ENCODE results near the gene ARHGAP24. TPM values are rescaled to one million over a fixed set of nuclear protein-coding genes. Genes with fewer than 3 reads are reported as not detected.
"Not testable (repeated sequence)": the region's sequence is repeated elsewhere in the genome, so short reads cannot be mapped to it uniquely, and the experiment has no call there.

Gene ARHGAP24
- total RNA-seq, 2 experiments from 2014 or later: not detected

- Mint-ChIP-seq H3K27ac (no peak overlapping the region), H3K4me3 (no peak overlapping the region), H3K27me3 (no peaks in the 10 kb centered on the region), H3K9me3 (no peaks in the 10 kb centered on the region), H3K4me1 (no peaks in the 10 kb centered on the region), H3K36me3 (ENCODE audit: low read depth) (no peaks in the 10 kb centered on the region)
- DNase-seq: no peak
- POLR2A ChIA-PET: no interaction called here
- CTCF ChIA-PET: no interaction called here
These were observed 544.4 kb downstream of the ARHGAP24 start for GRCh38 chr4:86019362-86019761.

GRCh38 chr4:86019906-86020305, 545.0 kb downstream of the ARHGAP24 start:
- no peaks in the 10 kb centered on the region for H3K27me3 Mint-ChIP-seq
- ChIA-PET POLR2A (no interaction called here), CTCF (no interaction called here)
- no peak for DNase-seq
- no peaks in the 10 kb centered on the region for H3K36me3 Mint-ChIP-seq (ENCODE audit: low read depth)
- no peak overlapping the region for H3K4me3 Mint-ChIP-seq
- no peaks in the 10 kb centered on the region for H3K9me3 Mint-ChIP-seq
- no peak overlapping the region for H3K27ac Mint-ChIP-seq
- H3K4me1 Mint-ChIP-seq: no peaks in the 10 kb centered on the region

- DNase-seq; H3K4me1 Mint-ChIP-seq; H3K27ac Mint-ChIP-seq; H3K4me3 Mint-ChIP-seq; H3K36me3 Mint-ChIP-seq (ENCODE audit: low read depth); CTCF ChIA-PET; POLR2A ChIA-PET; H3K27me3 Mint-ChIP-seq; H3K9me3 Mint-ChIP-seq: not testable (repeated sequence)
These were observed 546.7 kb downstream of the ARHGAP24 start for GRCh38 chr4:86021671-86022070.

GRCh38 chr4:86026720-86027119, 551.8 kb downstream of the ARHGAP24 start:
- POLR2A ChIA-PET: no interaction called here
- Mint-ChIP-seq H3K27ac (no peak overlapping the region), H3K36me3 (ENCODE audit: low read depth) (no peaks in the 10 kb centered on the region), H3K9me3 (no peaks in the 10 kb centered on the region), H3K4me3 (no peak overlapping the region), H3K4me1 (no peaks in the 10 kb centered on the region), H3K27me3 (no peaks in the 10 kb centered on the region)
- CTCF ChIA-PET: no interaction called here
- DNase-seq: no peak

GRCh38 chr4:86031927-86032326, 557.0 kb downstream of the ARHGAP24 start:
- H3K9me3 Mint-ChIP-seq: no peaks in the 10 kb centered on the region
- no peak overlapping the region for H3K27ac Mint-ChIP-seq

GRCh38 chr4:86032476-86033022, 557.6 kb downstream of the ARHGAP24 start:
- CTCF ChIA-PET: no interaction called here
- no peaks in the 10 kb centered on the region for H3K27me3 Mint-ChIP-seq
- no peaks in the 10 kb centered on the region for H3K9me3 Mint-ChIP-seq
- no peak for DNase-seq
- no peaks in the 10 kb centered on the region for H3K4me1 Mint-ChIP-seq
- no peak overlapping the region for H3K27ac Mint-ChIP-seq
- H3K4me3 Mint-ChIP-seq: no peak overlapping the region
- POLR2A ChIA-PET: no interaction called here
- H3K36me3 Mint-ChIP-seq (ENCODE audit: low read depth): no peaks in the 10 kb centered on the region

More at GRCh38 chr4:86031927-86032326, 557.0 kb downstream of the ARHGAP24 start:
- Mint-ChIP-seq H3K4me3 (no peak overlapping the region), H3K36me3 (ENCODE audit: low read depth) (no peaks in the 10 kb centered on the region), H3K4me1 (no peaks in the 10 kb centered on the region), H3K27me3 (no peaks in the 10 kb centered on the region)
- no peak for DNase-seq
- CTCF ChIA-PET: no interaction called here
- POLR2A ChIA-PET: no interaction called here

GRCh38 chr4:86033171-86033570, 558.2 kb downstream of the ARHGAP24 start:
- Mint-ChIP-seq H3K9me3 (no peaks in the 10 kb centered on the region), H3K4me3 (no peak overlapping the region), H3K4me1 (no peaks in the 10 kb centered on the region), H3K27me3 (no peaks in the 10 kb centered on the region), H3K27ac (no peak overlapping the region), H3K36me3 (ENCODE audit: low read depth) (no peaks in the 10 kb centered on the region)
- ChIA-PET CTCF (no interaction called here), POLR2A (no interaction called here)
- DNase-seq: no peak

- Mint-ChIP-seq H3K4me3 (no peak overlapping the region), H3K9me3 (no peaks in the 10 kb centered on the region), H3K4me1 (no peaks in the 10 kb centered on the region), H3K27ac (no peak overlapping the region), H3K36me3 (ENCODE audit: low read depth) (no peaks in the 10 kb centered on the region), H3K27me3 (no peaks in the 10 kb centered on the region)
- DNase-seq: no peak
- CTCF ChIA-PET: no interaction called here
- POLR2A ChIA-PET: no interaction called here
These were observed 559.7 kb downstream of the ARHGAP24 start for GRCh38 chr4:86034616-86035015.

GRCh38 chr4:86035688-86036087, 560.7 kb downstream of the ARHGAP24 start:
- Mint-ChIP-seq H3K36me3 (ENCODE audit: low read depth) (no peaks in the 10 kb centered on the region), H3K27me3 (no peaks in the 10 kb centered on the region), H3K4me3 (no peak overlapping the region), H3K27ac (no peak overlapping the region), H3K9me3 (no peaks in the 10 kb centered on the region), H3K4me1 (no peaks in the 10 kb centered on the region)
- CTCF ChIA-PET: interaction anchor here (1.4 kb wide), 1 partner anchor 9 kb away, joined by 4 read pairs; no protein-coding TSS in a partner anchor
- POLR2A ChIA-PET: no interaction called here
- DNase-seq: no peak

- H3K4me1 Mint-ChIP-seq: no peaks in the 10 kb centered on the region
- H3K36me3 Mint-ChIP-seq (ENCODE audit: low read depth): no peaks in the 10 kb centered on the region
- H3K27ac Mint-ChIP-seq: no peak overlapping the region
- no peak overlapping the region for H3K4me3 Mint-ChIP-seq
- DNase-seq: no peak
- H3K27me3 Mint-ChIP-seq: no peaks in the 10 kb centered on the region
- ChIA-PET POLR2A (interaction anchor here (0.6 kb wide), 1 partner anchor 232 kb away, joined by 6 read pairs; no protein-coding TSS in a partner anchor), CTCF (no interaction called here)
- no peaks in the 10 kb centered on the region for H3K9me3 Mint-ChIP-seq
These were observed 561.8 kb downstream of the ARHGAP24 start for GRCh38 chr4:86036736-86037135.

GRCh38 chr4:86038037-86038436, 563.1 kb downstream of the ARHGAP24 start:
- no peaks in the 10 kb centered on the region for H3K4me1 Mint-ChIP-seq
- no peak overlapping the region for H3K27ac Mint-ChIP-seq
- CTCF ChIA-PET: no interaction called here

GRCh38 chr4:86043755-86044592, 569.0 kb downstream of the ARHGAP24 start:
- DNase-seq: no peak
- ChIA-PET CTCF (interaction anchor here (0.6 to 1.1 kb wide), 2 partner anchors 8 to 303 kb away, joined by 3 to 4 read pairs; no protein-coding TSS in a partner anchor), POLR2A (no interaction called here)
- H3K36me3 Mint-ChIP-seq (ENCODE audit: low read depth): no peaks in the 10 kb centered on the region
- no peaks in the 10 kb centered on the region for H3K9me3 Mint-ChIP-seq
- no peaks in the 10 kb centered on the region for H3K4me1 Mint-ChIP-seq
- no peak overlapping the region for H3K27ac Mint-ChIP-seq
- H3K4me3 Mint-ChIP-seq: no peak overlapping the region
- no peaks in the 10 kb centered on the region for H3K27me3 Mint-ChIP-seq

More at GRCh38 chr4:86038037-86038436, 563.1 kb downstream of the ARHGAP24 start:
- Mint-ChIP-seq H3K36me3 (ENCODE audit: low read depth) (no peaks in the 10 kb centered on the region), H3K4me3 (no peak overlapping the region), H3K9me3 (no peaks in the 10 kb centered on the region), H3K27me3 (no peaks in the 10 kb centered on the region)
- POLR2A ChIA-PET: no interaction called here
- DNase-seq: no peak

- no peaks in the 10 kb centered on the region for H3K4me1 Mint-ChIP-seq
- H3K4me3 Mint-ChIP-seq: no peak overlapping the region
- no peak overlapping the region for H3K27ac Mint-ChIP-seq
- no peaks in the 10 kb centered on the region for H3K27me3 Mint-ChIP-seq
- POLR2A ChIA-PET: no interaction called here
- no peak for DNase-seq
- H3K36me3 Mint-ChIP-seq (ENCODE audit: low read depth): no peaks in the 10 kb centered on the region
- H3K9me3 Mint-ChIP-seq: no peaks in the 10 kb centered on the region
- CTCF ChIA-PET: interaction anchor here (0.6 to 1.1 kb wide), 3 partner anchors 9 to 856 kb away, joined by 3 to 4 read pairs (median 4); no protein-coding TSS in a partner anchor
These were observed 569.6 kb downstream of the ARHGAP24 start for GRCh38 chr4:86044593-86044985.

GRCh38 chr4:86048426-86048825, 573.5 kb downstream of the ARHGAP24 start:
- Mint-ChIP-seq H3K9me3 (no peaks in the 10 kb centered on the region), H3K27ac (no peak overlapping the region), H3K36me3 (ENCODE audit: low read depth) (no peaks in the 10 kb centered on the region), H3K27me3 (no peaks in the 10 kb centered on the region), H3K4me3 (no peak overlapping the region), H3K4me1 (no peaks in the 10 kb centered on the region)
- no peak for DNase-seq
- POLR2A ChIA-PET: no interaction called here
- CTCF ChIA-PET: no interaction called here

Measured in activated CD4-positive, alpha-beta memory T cell treated with anti-CD3 and anti-CD28 coated beads, Interleukin-2, amount 10 ng/mL, durations not matched to agents 7 days and 5 days (primary cell).